Activated naive CD8-positive, alpha-beta T cell treated with anti-CD3 and anti-CD28 coated beads for 36 hours (primary cell): ENCODE results near the gene WDR49. TPM values are rescaled to one million over a fixed set of nuclear protein-coding genes. Genes with fewer than 3 reads are reported as not detected.

Experiments used
- DNase-seq: peaks from one replicate; pipeline ENCODE4 v3.0.0; 2021
- H3K27ac Mint-ChIP-seq: one replicate; pipeline ENCODE4 v1.8.0; 2022; ENCODE audit warnings: mild to moderate bottlenecking, moderate library complexity, mixed read lengths
- H3K27me3 Mint-ChIP-seq: one replicate; pipeline ENCODE4 v1.8.0; 2022; ENCODE audit warnings: mild to moderate bottlenecking, mixed read lengths
- H3K36me3 Mint-ChIP-seq: one replicate; pipeline ENCODE4 v1.8.0; 2021; ENCODE audit warnings: mild to moderate bottlenecking, mixed read lengths
- H3K4me1 Mint-ChIP-seq: one replicate; pipeline ENCODE4 v1.8.0; 2021; ENCODE audit warnings: mixed read lengths
- H3K4me3 Mint-ChIP-seq: one replicate; pipeline ENCODE4 v1.8.0; 2022; ENCODE audit warnings: mild to moderate bottlenecking, moderate library complexity, mixed read lengths
- H3K9me3 Mint-ChIP-seq: one replicate; pipeline ENCODE4 v1.8.0; 2022; ENCODE audit warnings: mixed read lengths
- total RNA-seq, 2 experiments: library from RNA; stranded (reverse); gene quantifications; one replicate each; pipeline ENCODE4 v1.2.3, GENCODE V29; 2021

The WDR49 gene
- total RNA-seq, 2 experiments from 2014 or later = 0.31 TPM; not detected in 1

GRCh38 chr3:167441256-167441655 is 212.5 kb downstream of the WDR49 start:
- Mint-ChIP-seq H3K36me3 (no peaks in the 10 kb centered on the region), H3K27ac (no peak overlapping the region), H3K27me3 (no peaks in the 10 kb centered on the region), H3K9me3 (no peaks in the 10 kb centered on the region), H3K4me3 (no peak overlapping the region), H3K4me1 (no peaks in the 10 kb centered on the region)
- DNase-seq = no peak

- no peak for DNase-seq
- Mint-ChIP-seq H3K4me1 (no peaks in the 10 kb centered on the region), H3K27ac (no peak overlapping the region)
Observed at GRCh38 chr3:167437428-167438139, 216.2 kb downstream of the WDR49 start.

More at GRCh38 chr3:167437428-167438139, 216.2 kb downstream of the WDR49 start:
- no peak overlapping the region for H3K4me3 Mint-ChIP-seq
- no peaks in the 10 kb centered on the region for H3K27me3 Mint-ChIP-seq
- H3K9me3 Mint-ChIP-seq = no peaks in the 10 kb centered on the region
- H3K36me3 Mint-ChIP-seq = no peaks in the 10 kb centered on the region

Other genes starting within 250 kb of the WDR49 start
- not detected for gene SERPINI2, start 179.9 kb downstream of the WDR49 start, total RNA-seq
- gene PDCD10, start 81.0 kb upstream of the WDR49 start, total RNA-seq = 10 to 100 TPM; 78.7 to 88.7 TPM
- gene SERPINI1, start 81.8 kb upstream of the WDR49 start, total RNA-seq = 1 to 10 TPM; 1.1 to 1.2 TPM